HG03521 (cell line): Measurements from ENCODE around the gene PIKFYVE.
"Not testable (repeated sequence)": the region's sequence is repeated elsewhere in the genome, so short reads cannot be mapped to it uniquely, and the experiment has no call there.

Source experiments
- ATAC-seq: cut with Tn5 transposase; IDR thresholded peaks from one replicate; pipeline ENCODE4 v1.9.1; 2021; ENCODE audit warnings: mild to moderate bottlenecking, moderate library complexity; ENCODE audit not compliant: unreplicated experiment

PIKFYVE gene

DNA sequence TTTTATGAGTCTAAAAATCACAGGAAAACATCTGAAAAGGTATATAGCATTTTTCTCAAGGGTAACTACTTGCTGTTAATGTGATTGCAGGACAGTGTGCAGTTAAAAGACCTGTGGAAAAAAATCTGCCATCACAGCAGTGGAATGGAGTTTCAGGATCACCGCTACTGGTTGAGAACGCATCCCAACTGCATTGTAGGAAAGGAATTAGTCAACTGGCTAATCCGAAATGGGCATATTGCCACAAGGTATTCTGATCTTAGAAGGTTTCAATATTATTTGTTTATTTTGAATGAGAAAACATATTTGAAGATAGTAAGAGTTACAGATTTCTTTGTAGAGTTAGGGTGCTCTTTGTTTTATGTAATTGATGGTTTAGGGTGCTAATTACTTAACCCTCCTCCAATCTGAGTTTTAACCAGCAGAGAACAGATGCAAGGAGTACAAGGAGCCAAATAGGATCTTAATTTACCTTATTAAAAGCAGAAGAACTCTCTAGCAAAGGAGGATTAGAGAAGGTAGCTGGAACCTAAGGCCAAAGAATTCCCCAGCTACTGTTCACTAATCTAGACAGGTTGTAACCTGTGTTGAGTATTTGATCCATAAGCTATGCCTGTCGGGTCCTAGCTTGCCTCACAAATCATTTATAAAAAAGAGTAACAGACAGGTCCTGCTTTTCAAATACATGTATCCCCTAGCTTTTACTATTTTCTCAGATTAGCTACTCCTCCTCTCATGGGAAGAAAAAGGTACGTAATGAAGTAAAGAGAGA is 35.0 kb downstream of the PIKFYVE start:
- no peak for ATAC-seq

DNA sequence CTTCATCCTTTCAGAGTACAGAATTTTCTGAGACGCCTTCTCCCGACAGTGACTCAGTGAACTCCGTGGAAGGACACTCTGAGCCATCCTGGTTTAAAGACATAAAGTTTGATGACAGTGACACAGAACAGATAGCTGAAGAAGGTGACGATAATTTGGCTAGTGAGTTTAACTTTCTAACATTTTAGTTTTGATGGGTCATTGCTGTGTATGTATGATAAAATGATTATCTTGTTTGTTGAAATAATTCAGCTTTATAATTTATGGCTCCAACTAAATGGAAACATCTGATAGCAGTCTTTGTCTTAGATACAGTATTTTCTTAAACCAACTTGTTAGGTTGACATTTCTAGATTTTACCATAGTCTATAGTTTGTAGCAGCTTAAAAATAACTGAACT is 38.1 kb downstream of the PIKFYVE start:
- no peak for ATAC-seq

DNA sequence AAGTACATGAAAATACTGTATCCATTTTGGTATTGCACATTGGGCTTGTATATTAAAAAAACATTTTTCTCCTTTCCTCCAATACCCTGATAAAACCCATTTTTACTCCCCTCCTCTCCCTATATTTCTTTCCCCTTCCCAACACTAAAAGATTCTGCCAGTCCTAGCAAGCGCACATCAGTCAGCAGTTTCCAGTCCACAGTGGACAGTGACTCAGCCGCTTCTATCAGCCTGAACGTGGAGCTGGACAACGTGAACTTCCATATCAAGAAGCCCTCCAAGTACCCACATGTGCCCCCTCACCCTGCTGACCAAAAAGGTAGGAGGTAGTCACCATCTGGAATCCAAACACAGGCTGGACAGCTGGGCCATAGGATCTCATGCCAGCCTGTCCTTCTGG is 38.6 kb downstream of the PIKFYVE start:
- ATAC-seq: no peak

DNA sequence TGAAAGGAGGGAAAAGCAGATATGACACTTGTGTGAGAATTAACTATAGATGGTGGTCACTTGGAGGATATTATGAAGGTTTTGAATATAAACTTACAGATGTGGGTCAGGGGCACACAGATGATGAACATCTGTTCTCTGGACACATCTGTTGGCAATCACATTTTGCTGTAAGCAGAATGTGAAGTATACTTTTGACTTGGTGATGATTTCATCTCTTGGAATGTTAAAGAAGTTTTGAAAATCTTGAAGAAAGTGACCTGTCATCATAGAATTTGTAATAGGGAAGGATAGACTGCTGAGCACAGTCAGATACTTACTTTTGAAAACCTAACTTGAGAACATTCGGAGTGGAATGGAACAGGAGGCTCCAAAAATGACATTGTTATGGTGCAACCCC is 40.2 kb downstream of the PIKFYVE start:
- no peak for ATAC-seq

DNA sequence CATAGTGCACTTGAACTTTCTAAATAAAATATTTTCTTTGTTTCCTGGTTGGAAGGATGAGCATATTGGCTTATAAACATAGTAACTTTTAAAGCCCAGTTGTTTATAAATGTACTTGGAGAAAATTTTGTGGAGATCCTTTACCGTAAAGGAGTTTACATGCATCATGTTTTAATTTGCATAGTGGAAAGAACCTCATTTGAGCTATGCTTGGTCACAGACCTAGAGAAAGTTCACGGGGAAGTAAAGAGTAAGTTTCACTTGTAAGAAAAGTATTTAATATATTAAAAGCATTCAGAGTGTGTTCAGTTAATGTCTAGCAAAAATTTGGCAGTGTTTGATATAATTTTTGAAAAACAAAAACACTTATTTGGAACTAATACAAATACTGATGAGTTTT is 45.3 kb downstream of the PIKFYVE start:
- ATAC-seq: peak; percentile 68

DNA sequence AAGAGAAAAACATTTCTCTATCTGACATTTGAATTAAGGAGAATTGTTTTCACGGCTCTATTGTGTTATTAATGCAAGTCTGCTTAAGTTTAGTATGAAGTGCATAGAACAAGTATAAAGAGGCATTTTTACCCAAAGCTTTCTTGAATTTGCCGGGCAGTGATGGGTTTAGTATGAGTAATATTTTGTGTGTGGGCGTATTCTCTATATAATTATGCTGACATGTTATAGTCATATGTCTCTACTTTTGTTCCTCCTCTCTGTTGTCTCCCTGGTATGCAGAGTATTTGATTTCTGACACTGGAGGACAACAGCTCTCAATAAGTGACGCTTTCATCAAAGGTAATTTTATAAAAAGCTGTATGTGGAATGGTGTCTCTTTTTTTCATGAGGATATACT is 45.9 kb downstream of the PIKFYVE start:
- peak; percentile 67 for ATAC-seq

DNA sequence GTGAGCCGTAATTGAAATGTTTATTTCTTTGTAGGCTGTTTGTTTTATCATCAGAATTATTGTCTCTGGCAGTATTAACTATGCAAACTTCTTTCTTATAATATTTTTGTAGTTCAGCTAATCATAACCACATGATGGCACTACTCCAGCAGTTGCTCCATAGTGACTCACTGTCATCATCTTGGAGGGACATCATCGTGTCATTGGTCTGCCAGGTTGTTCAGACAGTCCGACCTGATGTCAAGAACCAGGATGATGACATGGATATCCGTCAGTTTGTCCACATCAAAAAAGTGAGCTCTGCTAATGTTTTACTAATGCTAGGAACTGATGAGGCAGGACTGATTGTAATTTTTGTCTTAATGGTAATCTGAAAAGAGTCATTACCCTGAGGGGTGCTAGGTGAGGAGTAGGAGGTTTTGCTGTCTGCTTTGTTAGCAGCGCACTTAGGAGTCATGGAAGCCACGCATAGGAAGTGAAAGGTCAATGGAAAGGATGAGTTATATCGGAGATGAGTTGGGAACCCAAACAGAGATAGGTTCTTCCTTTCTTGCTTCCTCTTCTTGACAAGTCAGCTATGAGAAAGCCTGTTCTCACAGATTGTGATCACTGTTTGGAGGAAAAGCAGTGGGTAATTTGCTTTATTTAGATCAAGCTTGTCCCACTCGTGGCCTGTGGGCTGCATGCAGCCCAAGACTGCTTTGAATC is 49.2 kb downstream of the PIKFYVE start:
- ATAC-seq: peak; percentile 36

DNA sequence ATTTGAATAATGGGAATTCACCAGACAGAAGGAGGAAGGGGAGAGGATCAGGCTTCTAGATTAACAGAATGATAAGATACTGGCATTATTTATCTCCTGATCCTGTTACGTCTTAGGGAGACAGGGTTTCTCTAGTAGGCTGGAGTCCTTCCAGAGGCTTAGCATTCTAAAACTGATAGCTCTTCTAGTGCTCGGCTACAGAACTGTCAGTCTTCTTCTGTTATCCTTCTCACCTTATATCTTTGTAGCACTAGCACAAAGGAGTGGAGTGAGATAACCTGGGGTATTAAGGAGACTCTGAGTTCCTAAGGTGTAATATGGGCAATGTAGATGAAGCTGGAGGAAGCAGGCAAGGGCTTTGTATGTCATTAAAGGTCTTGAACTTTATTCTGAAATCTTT is 52.1 kb downstream of the PIKFYVE start:
- no peak for ATAC-seq

DNA sequence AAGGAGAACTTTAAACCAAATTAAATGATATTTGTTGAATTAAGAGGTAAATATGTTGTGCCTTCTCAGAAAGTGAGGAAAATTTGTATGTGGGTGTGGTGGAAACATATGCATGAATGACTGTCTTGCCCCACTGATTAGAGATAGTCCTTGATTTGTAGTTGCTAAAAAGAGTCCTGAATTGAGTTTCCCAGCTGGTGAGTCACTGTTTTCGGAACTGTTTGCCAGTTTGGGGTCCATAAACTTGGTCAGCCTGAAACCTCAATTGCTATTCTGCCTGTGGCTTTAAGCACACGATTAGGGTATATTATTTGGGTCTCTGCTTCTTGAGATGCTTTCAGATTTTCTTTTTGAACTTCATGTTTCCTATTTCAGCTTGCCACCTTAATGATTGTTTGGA is 53.3 kb downstream of the PIKFYVE start:
- no peak for ATAC-seq

DNA sequence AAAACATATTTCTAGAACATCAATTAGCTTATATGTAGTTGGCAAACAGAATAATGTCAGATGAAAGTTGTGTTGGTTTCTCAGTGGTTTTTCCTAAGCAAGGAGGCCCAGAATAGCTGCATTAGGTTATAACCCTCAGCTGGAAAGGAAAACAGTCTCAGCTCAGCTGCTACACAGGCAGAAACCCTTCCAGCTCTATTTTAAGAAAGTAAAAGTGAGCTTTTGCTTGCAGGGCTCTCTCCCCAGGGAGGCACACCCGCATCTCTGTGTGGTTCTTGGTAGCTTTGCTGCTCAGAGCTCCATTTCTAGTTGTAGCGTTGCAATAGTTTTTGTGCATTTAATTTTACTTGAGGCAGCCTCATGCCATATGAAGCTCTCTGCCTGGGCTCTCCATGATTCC is 54.6 kb downstream of the PIKFYVE start:
- ATAC-seq: peak; percentile 73

DNA sequence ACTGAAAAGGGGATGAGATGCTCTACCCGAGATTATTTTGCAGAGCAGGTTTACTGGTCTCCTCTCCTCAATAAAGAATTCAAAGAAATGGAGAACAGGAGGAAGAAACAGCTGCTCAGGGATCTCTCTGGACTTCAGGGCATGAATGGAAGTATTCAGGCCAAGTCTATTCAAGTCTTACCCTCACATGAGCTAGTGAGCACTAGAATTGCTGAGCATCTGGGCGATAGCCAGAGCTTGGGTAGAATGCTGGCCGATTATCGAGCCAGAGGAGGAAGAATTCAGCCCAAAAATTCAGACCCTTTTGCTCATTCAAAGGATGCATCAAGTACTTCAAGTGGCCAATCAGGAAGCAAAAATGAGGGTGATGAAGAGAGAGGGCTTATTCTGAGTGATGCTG is 60.0 kb downstream of the PIKFYVE start:
- ATAC-seq: no peak

DNA sequence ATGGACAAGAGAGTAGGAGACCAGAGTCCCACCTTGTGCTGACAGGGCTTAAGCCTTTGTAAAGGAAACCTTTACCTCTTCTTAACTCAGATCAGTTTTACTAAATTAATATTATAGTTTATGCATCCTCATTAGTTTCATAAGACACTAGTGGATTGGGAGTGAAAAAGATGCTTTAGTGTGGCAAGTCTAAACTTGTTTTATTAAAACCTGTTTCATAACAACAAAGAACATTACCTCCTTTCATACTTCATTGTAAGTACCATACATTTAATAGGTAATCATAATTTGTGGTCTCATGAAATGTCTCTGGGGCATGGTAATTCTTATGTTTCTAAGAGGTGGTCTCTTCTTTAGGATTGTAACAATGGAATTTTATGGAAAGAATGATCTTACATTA is 63.4 kb downstream of the PIKFYVE start:
- ATAC-seq: no peak

DNA sequence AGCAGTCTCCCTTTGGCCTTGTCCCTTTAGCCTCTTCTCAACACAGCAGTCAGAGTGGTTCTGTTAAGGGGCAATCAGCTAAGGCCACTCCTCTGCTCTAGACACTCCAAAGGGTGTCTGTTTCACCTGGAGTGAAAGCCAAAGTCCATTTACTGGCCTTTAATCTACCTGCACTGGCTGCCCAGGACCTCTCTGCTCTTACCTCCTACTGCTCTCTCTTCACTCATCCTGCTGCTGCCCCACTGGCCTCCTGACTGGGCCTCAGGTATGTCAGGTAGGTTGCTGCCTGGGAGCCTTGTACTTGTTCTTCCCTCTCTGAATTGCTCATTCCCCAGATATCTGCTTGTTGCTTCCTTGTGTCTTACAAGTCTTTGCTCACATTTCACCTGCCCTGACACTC is 68.2 kb downstream of the PIKFYVE start:
- ATAC-seq: no peak

DNA sequence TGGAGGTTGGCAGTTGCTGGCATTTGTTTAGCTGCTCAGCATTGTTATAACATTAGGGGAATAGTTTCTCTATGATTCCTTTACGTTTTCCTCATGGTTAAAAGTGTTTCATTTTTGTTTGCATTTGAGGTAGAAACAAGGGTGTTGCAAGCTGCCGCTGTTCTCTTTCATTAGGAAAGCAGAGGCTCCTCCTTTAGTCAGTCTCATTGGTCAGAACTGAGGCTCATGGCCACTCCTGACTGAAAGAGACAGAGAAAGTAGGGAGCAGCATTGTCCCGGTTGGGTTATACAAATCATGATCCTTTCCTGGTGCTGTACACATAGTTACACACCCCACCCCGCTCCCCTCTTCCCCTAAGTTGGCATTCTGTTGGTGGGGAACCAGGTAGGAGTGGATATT is 80.7 kb downstream of the PIKFYVE start:
- ATAC-seq: no peak

DNA sequence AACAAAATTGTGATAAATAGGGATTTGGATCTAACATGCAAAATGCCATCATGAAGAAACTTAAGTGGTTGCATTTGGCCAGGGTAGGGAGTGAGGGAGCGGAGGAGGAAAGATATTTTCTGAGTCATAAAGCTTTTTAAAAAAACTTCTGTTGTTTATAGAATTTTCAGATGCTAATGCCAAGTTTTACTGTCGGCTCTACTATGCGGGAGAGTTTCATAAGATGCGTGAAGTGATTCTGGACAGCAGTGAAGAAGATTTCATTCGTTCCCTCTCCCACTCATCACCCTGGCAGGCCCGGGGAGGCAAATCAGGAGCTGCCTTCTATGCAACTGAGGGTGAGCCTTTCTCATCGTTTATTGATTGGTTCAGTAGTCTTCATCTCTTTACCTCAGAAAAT is 84.6 kb downstream of the PIKFYVE start:
- no peak for ATAC-seq

DNA sequence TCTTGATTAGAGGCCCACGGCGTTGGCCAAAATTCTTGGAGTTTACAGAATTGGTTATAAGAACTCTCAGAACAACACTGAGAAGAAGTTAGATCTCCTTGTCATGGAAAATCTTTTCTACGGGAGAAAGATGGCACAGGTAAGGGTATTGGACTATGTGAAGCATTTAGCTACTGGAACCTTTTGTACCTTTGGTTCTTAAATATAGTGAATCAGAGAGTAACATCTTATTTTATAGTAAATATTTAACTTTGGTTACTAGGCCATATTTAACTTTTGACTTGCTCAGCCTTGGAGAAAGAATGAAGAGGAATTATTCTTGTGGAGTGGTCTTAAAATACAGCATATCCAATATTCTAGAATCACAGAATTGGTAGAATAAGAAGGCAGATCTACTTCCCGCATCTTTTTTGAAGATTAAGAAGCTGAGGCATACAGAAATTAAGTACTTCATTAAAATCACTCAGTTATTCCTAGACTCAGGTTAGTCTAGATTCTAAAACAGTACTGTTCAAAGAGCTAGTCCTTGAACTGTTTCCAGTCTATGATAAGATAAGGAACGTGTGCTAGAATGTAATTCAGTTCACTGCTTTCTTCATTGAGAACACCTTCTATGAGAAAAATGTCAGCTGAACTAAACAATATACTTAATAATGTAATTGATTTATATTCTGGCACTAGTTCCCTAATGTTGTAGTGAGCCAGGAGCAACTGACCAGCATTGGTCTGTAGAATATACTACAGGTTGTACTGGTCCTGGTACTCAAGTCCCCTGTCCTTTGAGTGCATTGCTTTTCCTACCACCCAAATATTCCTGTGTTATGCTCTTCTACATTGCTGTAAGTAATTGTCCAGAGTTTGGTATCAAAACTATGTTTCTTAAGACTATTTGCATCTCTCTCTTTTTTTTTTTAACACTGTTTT is 86.9 kb downstream of the PIKFYVE start:
- no peak for ATAC-seq

DNA sequence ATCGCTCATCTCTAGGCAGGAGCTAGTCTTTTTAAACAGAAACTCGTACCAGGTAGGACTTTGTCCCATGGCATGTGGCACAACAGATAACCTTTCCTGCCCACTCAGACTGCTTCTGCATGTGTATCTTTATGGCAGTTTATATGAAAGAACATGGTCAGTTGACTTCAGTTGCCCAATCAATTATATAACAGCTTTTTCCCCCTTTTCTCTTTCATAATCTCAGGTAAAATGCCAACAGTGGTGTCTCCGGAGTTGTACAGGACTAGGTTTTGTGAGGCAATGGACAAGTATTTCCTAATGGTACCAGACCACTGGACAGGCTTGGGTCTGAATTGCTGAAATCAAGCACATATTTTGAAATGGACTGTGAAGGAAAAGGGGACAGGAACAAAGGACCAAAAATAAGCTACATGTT is 88.9 kb downstream of the PIKFYVE start:
- ATAC-seq: no peak

DNA sequence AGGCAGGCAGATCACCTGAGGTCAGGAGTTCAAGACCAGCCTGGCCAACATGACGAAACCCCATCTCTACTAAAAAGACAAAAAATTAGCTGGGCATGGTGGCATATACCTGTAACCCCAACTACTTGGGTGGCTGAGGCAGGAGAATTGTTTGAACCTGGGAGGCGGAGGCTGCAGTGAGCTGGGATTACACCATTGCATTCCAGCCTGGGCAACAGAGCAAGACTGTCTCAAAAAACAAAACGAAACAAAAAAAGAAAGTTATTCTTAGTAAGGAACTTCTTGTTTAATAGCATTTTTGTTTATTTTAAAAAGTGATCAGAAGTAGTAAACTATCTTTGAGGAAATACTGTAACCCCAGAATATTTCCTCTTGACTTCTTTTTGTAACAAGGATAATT is 90.4 kb downstream of the PIKFYVE start:
- ATAC-seq: not testable (repeated sequence)

DNA sequence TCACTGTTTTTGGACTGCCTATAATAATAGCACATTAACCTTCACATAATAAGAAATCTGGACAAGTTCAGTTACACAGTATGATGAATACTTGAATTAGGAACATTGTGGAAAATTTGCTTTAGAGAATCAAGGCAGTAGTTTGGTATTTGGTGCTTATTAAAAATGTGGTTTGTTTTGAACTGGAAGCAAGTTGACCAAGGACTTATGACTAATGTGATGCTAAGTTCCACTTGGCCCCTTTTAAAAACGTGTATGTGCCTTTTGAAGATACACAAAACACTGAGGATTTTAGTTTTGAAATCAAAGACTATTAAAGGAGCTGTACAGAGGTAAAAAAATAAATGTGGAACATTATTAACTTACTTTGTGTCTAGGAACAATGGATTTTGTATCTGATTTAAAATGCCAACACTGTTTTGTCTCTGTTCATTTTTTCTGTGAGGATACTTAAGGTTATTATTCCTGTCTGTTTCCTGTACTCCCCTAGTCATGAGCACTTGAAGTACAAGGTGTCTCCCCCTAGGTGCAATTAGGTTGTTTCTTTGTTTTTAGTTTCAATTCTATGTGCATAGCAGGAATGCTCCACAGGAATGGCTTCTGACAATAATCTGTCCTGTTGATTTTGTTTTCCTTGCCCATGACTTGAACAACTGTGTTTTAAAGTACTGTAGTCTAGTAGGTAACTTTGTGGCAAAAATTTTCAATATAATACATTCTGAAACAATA is 91.0 kb downstream of the PIKFYVE start:
- ATAC-seq: no peak

DNA sequence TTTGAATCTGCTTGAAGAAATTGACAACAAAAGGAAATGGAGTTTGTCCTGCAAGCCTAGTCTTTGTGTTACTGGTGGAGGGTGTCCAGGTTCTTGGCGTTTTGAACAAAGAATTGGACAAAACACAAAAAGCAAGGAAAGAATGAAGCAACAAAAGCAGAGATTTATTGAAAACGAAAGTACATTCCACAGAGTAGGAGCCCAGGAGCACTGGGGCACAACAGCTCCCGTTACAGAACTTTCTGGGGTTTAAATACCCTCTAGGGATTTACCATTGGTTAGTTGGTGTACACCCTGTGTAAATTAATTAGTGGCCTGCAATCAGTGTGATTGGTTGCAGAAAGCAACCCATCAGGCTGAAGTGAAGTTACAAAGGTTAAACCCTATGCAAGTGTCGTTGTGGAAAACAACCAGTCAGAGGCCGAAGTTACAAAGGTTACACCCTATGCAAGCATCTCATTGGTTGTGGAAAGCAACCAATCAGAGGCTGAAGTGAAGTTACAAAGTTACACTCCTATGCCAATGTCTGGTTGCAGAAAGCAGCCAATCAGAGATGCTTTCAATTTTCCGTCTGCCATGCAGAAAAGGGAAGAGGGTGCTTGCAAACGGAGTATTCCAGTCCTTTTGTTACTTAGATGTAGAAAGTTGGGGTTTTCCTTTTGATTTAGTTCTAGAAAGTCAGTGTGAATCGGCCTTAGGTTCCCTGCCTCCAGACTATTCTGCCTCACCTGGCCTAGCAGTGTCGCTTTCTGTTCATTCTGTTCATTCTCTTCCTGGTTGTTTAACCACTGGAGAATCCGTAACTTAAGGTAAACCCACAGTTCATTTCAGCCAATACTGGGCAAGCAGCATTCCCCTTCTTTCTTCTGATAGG is 92.9 kb downstream of the PIKFYVE start:
- ATAC-seq: no peak
